Ovary (tissue), 3 donors: ENCODE results near the gene ADO.

Experiments
- POLR2A ChIP-seq: fragments of 450-650 bp; IDR thresholded peaks from one replicate; pipeline ENCODE4 v1.6.1; 2017; ENCODE audit warnings: antibody characterized with exemption, mild to moderate bottlenecking, moderate library complexity
- TF ChIP-seq, protein P1 (sequence below), 3 donors: fragments of 450-650 bp in 2 of 3; fragments of 200-600 bp in 1 of 3; IDR thresholded peaks; one replicate each; pipeline versions ENCODE4 v1.5.1 to v1.8.0; 2016 to 2022; ENCODE audit warnings: antibody characterized with exemption in 3 of 3, mild to moderate bottlenecking in 1 of 3
- donor health status: DM: no; HTN: no; CAD: no.

DNA sequence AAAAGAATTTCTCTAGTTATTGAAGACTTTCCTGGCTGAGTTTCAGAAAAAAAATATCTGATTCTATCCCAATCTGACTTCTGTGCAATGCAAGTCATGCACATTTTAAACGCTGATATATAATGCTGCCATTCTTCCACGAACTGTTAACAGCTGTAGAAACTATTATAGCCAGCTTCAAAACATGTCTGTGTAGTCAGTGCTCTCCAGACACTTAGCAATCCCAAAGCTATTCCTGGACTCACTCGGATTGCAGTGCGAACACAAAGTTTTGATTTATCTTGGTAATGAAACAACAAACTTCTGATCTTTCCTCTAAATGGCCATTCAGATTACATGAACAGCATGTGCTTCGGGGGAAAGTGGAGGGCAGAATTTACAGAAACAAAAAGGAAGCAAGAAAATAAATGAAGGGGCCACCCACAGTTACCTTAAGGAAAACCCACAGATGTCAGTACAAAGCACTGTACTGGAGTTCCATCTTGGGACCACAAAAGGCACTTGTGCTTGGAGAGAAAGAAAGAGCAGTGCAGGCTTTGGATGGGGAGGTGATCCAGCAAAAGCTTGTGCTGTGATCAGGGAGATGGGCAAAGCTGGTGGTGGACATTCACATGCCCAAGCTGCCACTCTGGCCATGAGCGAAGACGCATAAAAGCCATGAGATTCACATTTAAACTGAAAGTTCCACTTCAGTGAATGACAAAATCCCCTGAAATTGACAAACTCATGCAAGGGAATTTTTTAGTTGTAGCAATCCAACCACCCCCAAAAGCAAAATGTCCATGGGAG, 32.1 kb upstream of the ADO start:
- TF ChIP-seq POLR2A: no peak
- TF ChIP-seq, protein P1, sequence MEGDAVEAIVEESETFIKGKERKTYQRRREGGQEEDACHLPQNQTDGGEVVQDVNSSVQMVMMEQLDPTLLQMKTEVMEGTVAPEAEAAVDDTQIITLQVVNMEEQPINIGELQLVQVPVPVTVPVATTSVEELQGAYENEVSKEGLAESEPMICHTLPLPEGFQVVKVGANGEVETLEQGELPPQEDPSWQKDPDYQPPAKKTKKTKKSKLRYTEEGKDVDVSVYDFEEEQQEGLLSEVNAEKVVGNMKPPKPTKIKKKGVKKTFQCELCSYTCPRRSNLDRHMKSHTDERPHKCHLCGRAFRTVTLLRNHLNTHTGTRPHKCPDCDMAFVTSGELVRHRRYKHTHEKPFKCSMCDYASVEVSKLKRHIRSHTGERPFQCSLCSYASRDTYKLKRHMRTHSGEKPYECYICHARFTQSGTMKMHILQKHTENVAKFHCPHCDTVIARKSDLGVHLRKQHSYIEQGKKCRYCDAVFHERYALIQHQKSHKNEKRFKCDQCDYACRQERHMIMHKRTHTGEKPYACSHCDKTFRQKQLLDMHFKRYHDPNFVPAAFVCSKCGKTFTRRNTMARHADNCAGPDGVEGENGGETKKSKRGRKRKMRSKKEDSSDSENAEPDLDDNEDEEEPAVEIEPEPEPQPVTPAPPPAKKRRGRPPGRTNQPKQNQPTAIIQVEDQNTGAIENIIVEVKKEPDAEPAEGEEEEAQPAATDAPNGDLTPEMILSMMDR (IDR thresholded peaks at IDR 0.05): no peak
